ENCODE data around the gene NALF2.

NALF2 gene

DNA sequence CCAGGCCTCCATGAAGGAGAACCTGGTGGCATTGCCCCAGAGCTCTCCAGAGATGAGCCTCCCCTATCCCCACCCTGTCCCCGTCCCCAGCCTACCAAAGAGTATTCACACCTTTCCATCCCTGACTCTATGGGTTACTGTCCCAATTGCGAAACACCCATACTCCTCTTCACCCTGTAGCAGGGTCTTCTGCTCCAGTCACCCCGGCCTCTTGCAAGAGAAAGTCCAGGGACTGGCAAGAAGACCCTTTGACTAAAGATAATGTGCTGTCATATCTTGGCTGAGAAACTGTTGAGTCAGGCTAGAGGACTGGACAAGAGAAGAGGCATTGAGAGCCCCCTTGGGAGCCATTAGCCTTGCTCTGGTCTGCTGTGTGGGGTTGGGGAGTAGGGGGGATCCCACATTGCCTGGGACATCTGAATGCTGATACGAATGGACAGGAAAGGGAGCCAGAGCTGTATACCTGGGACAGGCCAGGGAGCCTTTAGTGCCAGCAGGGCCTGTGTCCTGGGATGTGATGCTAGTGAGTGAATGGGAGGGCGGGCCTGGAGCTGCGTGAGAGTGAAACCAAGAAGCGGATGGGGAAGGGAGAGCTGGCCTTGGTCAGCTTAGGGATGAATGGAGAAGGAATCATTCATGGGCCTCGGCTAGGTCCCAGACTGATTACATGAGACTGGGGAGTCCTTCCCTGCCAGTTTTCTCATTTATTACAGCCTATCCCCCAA is 27.1 kb downstream of the NALF2 start:
- DNase-seq, result no peak

GRCh38 chrX:69535661-69536060 is 31.5 kb downstream of the NALF2 start:
- DNase-seq, result peak in 1 of 2 experiments; percentile 22

DNA sequence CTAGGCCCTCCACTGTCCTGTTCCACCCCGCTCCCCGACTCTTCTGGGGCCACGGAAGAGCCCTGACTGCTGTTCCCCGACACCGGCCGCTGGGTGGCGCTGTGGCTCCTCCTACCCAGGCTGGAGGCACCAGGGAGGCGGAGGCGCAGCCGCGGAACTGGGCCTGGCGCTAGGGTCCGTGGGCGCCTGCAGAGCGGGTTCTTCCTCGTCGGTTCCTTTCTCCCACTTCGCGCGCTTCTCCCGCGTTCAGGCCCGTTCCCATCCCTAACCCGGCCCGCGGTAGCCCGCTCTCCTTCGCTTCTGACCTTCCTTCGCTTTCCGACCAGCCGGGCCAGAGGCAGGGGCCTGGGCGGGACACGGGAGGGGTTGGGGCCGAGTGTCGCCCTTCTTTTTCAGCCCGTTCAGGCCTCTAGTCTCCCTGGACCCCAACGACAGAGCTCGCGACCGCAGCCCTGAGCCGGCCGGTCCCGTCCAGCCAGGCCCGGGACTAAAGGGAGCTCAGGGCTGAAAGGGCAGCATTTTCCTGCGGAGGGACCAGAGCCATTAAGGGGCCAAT is 34.3 kb downstream of the NALF2 start:
- DNase-seq, result peak in 1 of 2 experiments; percentile 13

- no peak for DNase-seq
Observed at GRCh38 chrX:69539437-69539836, 35.3 kb downstream of the NALF2 start.

DNA sequence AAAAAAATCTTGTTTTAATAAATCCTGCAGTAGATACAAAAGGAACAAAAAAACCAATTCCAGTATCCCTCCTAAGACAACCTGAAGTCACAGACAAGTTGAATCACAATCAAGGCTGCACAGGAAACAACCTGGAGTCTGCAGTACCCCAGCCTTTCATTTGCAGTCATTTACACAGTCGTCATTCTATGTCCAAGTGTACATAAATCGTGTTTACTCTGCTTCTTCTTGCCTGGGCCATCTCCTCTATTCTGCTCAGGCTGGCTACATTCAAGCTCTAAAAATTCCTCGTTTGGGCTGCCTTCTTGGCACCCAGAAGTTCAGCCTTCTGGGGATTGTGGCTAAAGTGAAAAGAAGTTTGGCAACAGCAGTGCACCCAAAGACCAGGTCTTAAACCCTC is 37.8 kb downstream of the NALF2 start:
- no peak for DNase-seq

GRCh38 chrX:69543572-69543971 is 39.4 kb downstream of the NALF2 start:
- DNase-seq, result no peak

- DNase-seq, result no peak
Observed at GRCh38 chrX:69546417-69546816, 42.3 kb downstream of the NALF2 start.

DNA sequence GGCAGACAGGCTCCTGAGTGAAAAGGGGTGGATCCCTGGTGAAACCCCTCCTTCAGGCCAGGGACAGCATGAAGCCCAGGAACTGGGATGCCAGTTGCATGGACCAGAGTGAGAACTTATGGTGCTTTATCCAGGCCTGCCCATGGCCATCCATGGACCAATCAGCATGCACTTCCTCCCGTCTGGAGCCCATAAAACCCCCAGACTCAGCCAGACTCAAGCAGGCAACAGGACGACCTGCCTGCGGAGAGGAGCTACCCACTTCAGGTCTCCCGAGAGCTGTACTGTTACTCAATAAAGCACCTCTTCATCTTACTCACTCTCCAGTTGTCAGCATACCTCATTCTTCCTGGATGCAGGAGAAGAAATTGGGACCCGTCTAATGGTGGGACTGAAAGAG is 42.9 kb downstream of the NALF2 start:
- no peak for DNase-seq

GRCh38 chrX:69551421-69552009 is 47.4 kb downstream of the NALF2 start:
- DNase-seq, result no peak

DNA sequence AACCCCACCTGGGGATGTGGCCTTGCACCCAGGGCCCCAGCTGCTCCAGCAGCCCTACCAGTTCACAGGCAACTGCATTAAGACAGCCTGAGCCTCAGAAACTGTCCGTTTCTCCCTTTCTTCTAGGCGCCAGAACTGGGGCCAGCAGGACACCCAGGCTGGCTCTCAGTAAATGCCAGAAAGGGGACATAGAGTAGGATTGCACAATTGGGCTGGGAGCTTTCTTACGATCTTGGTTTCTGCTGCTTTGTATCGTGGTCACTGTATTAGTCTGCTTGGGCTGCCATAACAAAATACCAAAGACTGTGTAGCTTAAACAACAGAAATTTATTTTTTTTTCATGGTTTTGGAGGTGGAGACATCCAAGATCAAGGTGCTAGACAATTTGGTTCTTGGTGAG is 48.4 kb downstream of the NALF2 start:
- DNase-seq, result no peak

Data from NCI-H187 (cell line).